GM21390 (cell line): ENCODE results near the gene TNRC6A.
A peak's percentile ranks its signal among the peaks of the same experiment; 100 is the strongest.
"Not testable (repeated sequence)": the region's sequence is repeated elsewhere in the genome, so short reads cannot be mapped to it uniquely, and the experiment has no call there.

Experiments
- ATAC-seq: cut with Tn5 transposase; IDR thresholded peaks from one replicate; pipeline ENCODE4 v1.9.1; 2021; ENCODE audit not compliant: unreplicated experiment

Gene TNRC6A

GRCh38 chr16:24723663-24724062 lies 5.8 kb upstream of the TNRC6A start:
- no peak for ATAC-seq

GRCh38 chr16:24728011-24728410 lies 1.4 kb upstream of the TNRC6A start:
- ATAC-seq, result no peak

GRCh38 chr16:24728891-24729242 lies 584 bp upstream of the TNRC6A start:
- no peak for ATAC-seq

GRCh38 chr16:24729951-24730815 lies 732 bp downstream of the TNRC6A start:
- ATAC-seq, result no peak

GRCh38 chr16:24730914-24731313 lies 1.5 kb downstream of the TNRC6A start:
- ATAC-seq, result no peak

- ATAC-seq, result no peak
Measured at GRCh38 chr16:24731722-24732419, 2.4 kb downstream of the TNRC6A start.

GRCh38 chr16:24734382-24734781 lies 4.9 kb downstream of the TNRC6A start:
- peak; percentile 39 for ATAC-seq

GRCh38 chr16:24736758-24737157 lies 7.3 kb downstream of the TNRC6A start:
- ATAC-seq, result no peak

- ATAC-seq, result no peak
Measured at GRCh38 chr16:24737391-24737871, 8.0 kb downstream of the TNRC6A start.

- no peak for ATAC-seq
Measured at GRCh38 chr16:24737916-24738594, 8.6 kb downstream of the TNRC6A start.

GRCh38 chr16:24738895-24739294 lies 9.4 kb downstream of the TNRC6A start:
- ATAC-seq, result no peak

GRCh38 chr16:24741862-24742261 lies 12.4 kb downstream of the TNRC6A start:
- ATAC-seq, result no peak

- ATAC-seq, result not testable (repeated sequence)
Measured at GRCh38 chr16:24742610-24743009, 13.2 kb downstream of the TNRC6A start.

- ATAC-seq, result no peak
Measured at GRCh38 chr16:24745391-24745790, 15.9 kb downstream of the TNRC6A start.

- no peak for ATAC-seq
Measured at GRCh38 chr16:24745791-24746190, 16.3 kb downstream of the TNRC6A start.

- ATAC-seq, result no peak
Measured at GRCh38 chr16:24747441-24747840, 18.0 kb downstream of the TNRC6A start.

- ATAC-seq, result no peak
Measured at GRCh38 chr16:24748242-24748641, 18.8 kb downstream of the TNRC6A start.

- ATAC-seq, result no peak
Measured at GRCh38 chr16:24749310-24749709, 19.9 kb downstream of the TNRC6A start.

- not testable (repeated sequence) for ATAC-seq
Measured at GRCh38 chr16:24749872-24750271, 20.4 kb downstream of the TNRC6A start.

GRCh38 chr16:24753000-24753399 lies 23.5 kb downstream of the TNRC6A start:
- no peak for ATAC-seq

GRCh38 chr16:24753437-24753836 lies 24.0 kb downstream of the TNRC6A start:
- ATAC-seq, result no peak

GRCh38 chr16:24754543-24754942 lies 25.1 kb downstream of the TNRC6A start:
- no peak for ATAC-seq
